Heart right ventricle (tissue), 16 donors: ENCODE measurements around the gene TMEM63B. TPM values are rescaled to one million over a fixed set of nuclear protein-coding genes. Genes with fewer than 3 reads are reported as not detected.

Experiments
- ATAC-seq, 8 donors: fragments of 200-7000 bp; cut with Tn5 transposase; one replicate each; pipeline ENCODE4 v1.9.1; 2020; ENCODE audit warnings: mild to moderate bottlenecking in 8 of 8, moderate library complexity in 8 of 8, moderate number of reproducible peaks in 1 of 8
- DNase-seq, 2 donors: peaks; one replicate each; pipeline ENCODE4 v3.0.0-alpha.2; 2020
- H3K27ac ChIP-seq, 10 donors: fragments of 200-600 bp; sonication (generic) in 2 of 10; one replicate each; pipeline versions ENCODE4 v1.5.0 to v1.8.0; 2020 to 2022; ENCODE audit warnings: mild to moderate bottlenecking in 3 of 10
- H3K27me3 ChIP-seq, 7 donors: fragments of 200-600 bp; one replicate each; pipeline ENCODE4 v1.8.0; 2021 to 2022; ENCODE audit warnings: mild to moderate bottlenecking in 2 of 7
- H3K36me3 ChIP-seq, 9 donors: fragments of 200-600 bp; sonication (generic) in 1 of 9; one replicate each; pipeline versions ENCODE4 v1.5.0 to v1.8.0; 2020 to 2022; ENCODE audit warnings: mild to moderate bottlenecking in 2 of 9
- H3K4me1 ChIP-seq, 9 donors: fragments of 200-600 bp; sonication (generic) in 1 of 9; one replicate each; pipeline versions ENCODE4 v1.5.0 to v1.8.0; 2020 to 2022; ENCODE audit warnings: mild to moderate bottlenecking in 4 of 9
- H3K4me3 ChIP-seq, 10 donors: fragments of 200-600 bp; sonication (generic) in 2 of 10; one replicate each; pipeline versions ENCODE4 v1.5.0 to v1.8.0; 2020 to 2022; ENCODE audit warnings: mild to moderate bottlenecking in 7 of 10, moderate library complexity in 2 of 10
- H3K9me3 ChIP-seq, 11 donors: fragments of 200-600 bp in 10 of 11; sonication (generic) in 2 of 11; one replicate each; pipeline versions ENCODE4 v1.5.0 to v1.8.0; 2013 to 2022; ENCODE audit warnings: mild to moderate bottlenecking in 2 of 11, control low read depth in 1 of 11, moderate library complexity in 1 of 11
- WGBS, 2 donors: extraction: QIAGEN DNeasy Blood & Tissue Kit; methylation state at CpG; one replicate each; pipeline ENCODE4 v1.1.7; 2013; ENCODE audit warnings: inconsistent platforms in 1 of 2; 5-methylcytosine and 5-hydroxymethylcytosine counted together
- intact Hi-C, 10 donors: fragments of 100-400 bp; cut with DNase I; formaldehyde crosslinking; loops; one replicate each; pipeline versions ENCODE4 v1.11.1 to v1.14.2; 2022
- polyA plus RNA-seq, 2 donors: library from polyadenylated mRNA; stranded (reverse); fragments of 200-250 nt; gene quantifications; one replicate each; pipeline ENCODE4 v1.2.3, GENCODE V29; 2013
- total RNA-seq, 10 donors: library from RNA; stranded (reverse); fragmentation: NEBNext Ultra II Directional in 3 of 10; extraction: Animal tissue kit (Norgen Biotek cat#: 25700) in 3 of 10; gene quantifications; one replicate each; pipeline versions ENCODE4 v1.2.1 to v1.2.4, GENCODE V29; 2021 to 2023
- TF ChIP-seq, protein P1 (sequence below), 9 donors: fragments of 200-600 bp; sonication (generic) in 2 of 9; IDR thresholded peaks; one replicate each; pipeline versions ENCODE4 v1.5.0 to v1.8.0; 2021 to 2022; ENCODE audit warnings: antibody characterized with exemption in 9 of 9, mild to moderate bottlenecking in 5 of 9, moderate library complexity in 1 of 9
- donor health status: Arrhythmogenic right ventricular cardiomyopathy.
- donor health status: ischemic (EF 13 %, LVEDD 7.1; RV severe dilation, severe dysfunction).
- donor health status: healthy with polysubstance abuse.
- donor health status: DM: no; HTN: yes; CAD: no.
- donor health status: DM: no; HTN: no; CAD: no.
- donor health status: ischemic (EF 25% LVEDD 6.9; RV normal size, moderate dysfunction).
- donor health status: ischemic (EF 25% LVEDD 5.7; RV mildly dilated, moderate dysfunction).
- donor health status: healthy.
- donor health status: DM: yes; HTN: yes; CAD: no.
- donor health status: Ischemic cardiomyopathy.
- donor health status: ischemic (EF 35%, LVEDD 5.7; RV mildly dilated, moderate dysfunction).
- donor health status: nonischemic (EF 11% LVEDD 7.7; RV severe dilation, severe dysfunction).
- donor health status: DM: yes; HTN: yes; CAD: no.
- donor health status: PGD.
- donor health status: ischemic (EF 29% LVEDD 5.4; RV normal size, mild dysfunction).
- donor health status: nonischemic (EF 23%, LVEDD 6.1; RV moderate dilation, normal function).

The TMEM63B gene
- total and polyA plus RNA-seq, 12 donors = 20.3 to 67.1 (median 37.3) TPM

- Histone ChIP-seq H3K4me3 (no peak overlapping the region), H3K4me1 (peaks cover 3 to 42% (median 27%) of the 10 kb centered on the region in 9 donors), H3K9me3 (no peaks in the 10 kb centered on the region), H3K36me3 (no peaks in the 10 kb centered on the region), H3K27ac (no peak overlapping the region), H3K27me3 (no peaks in the 10 kb centered on the region)
- TF ChIP-seq, protein P1, sequence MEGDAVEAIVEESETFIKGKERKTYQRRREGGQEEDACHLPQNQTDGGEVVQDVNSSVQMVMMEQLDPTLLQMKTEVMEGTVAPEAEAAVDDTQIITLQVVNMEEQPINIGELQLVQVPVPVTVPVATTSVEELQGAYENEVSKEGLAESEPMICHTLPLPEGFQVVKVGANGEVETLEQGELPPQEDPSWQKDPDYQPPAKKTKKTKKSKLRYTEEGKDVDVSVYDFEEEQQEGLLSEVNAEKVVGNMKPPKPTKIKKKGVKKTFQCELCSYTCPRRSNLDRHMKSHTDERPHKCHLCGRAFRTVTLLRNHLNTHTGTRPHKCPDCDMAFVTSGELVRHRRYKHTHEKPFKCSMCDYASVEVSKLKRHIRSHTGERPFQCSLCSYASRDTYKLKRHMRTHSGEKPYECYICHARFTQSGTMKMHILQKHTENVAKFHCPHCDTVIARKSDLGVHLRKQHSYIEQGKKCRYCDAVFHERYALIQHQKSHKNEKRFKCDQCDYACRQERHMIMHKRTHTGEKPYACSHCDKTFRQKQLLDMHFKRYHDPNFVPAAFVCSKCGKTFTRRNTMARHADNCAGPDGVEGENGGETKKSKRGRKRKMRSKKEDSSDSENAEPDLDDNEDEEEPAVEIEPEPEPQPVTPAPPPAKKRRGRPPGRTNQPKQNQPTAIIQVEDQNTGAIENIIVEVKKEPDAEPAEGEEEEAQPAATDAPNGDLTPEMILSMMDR (IDR thresholded peaks at IDR 0.05) = no peak
- intact Hi-C loops = loop anchor here in 2 of 10 donors (10.0 kb wide), 1 partner anchor 159 kb away; no protein-coding TSS in a partner anchor
- no peak for DNase-seq
- peak in 1 of 8 donors; percentile 5 for ATAC-seq
- WGBS, 2 donors = 82 to 85% methylated on average over 15 of the region's 15 CpGs
These were observed 48.9 kb downstream of the TMEM63B start for GRCh38 chr6:44176130-44176761.

GRCh38 chr6:44176762-44177509 is 49.6 kb downstream of the TMEM63B start:
- ATAC-seq (peak in 1 of 8 donors; percentile 5), DNase-seq (no peak)
- Histone ChIP-seq H3K9me3 (no peaks in the 10 kb centered on the region), H3K4me3 (no peak overlapping the region), H3K36me3 (no peaks in the 10 kb centered on the region), H3K27me3 (no peaks in the 10 kb centered on the region), H3K4me1 (peaks cover 3 to 42% (median 27%) of the 10 kb centered on the region in 9 donors), H3K27ac (peak overlapping the region in 2 of 10 donors; percentile 14 to 76)
- TF ChIP-seq, protein P1 (IDR thresholded peaks at IDR 0.05) = no peak
- intact Hi-C loops = loop anchor here in 2 of 10 donors (10.0 kb wide), 1 partner anchor 158 kb away; no protein-coding TSS in a partner anchor
- WGBS, 2 donors = 69 to 71% methylated on average over 24 of the region's 24 CpGs

DNA sequence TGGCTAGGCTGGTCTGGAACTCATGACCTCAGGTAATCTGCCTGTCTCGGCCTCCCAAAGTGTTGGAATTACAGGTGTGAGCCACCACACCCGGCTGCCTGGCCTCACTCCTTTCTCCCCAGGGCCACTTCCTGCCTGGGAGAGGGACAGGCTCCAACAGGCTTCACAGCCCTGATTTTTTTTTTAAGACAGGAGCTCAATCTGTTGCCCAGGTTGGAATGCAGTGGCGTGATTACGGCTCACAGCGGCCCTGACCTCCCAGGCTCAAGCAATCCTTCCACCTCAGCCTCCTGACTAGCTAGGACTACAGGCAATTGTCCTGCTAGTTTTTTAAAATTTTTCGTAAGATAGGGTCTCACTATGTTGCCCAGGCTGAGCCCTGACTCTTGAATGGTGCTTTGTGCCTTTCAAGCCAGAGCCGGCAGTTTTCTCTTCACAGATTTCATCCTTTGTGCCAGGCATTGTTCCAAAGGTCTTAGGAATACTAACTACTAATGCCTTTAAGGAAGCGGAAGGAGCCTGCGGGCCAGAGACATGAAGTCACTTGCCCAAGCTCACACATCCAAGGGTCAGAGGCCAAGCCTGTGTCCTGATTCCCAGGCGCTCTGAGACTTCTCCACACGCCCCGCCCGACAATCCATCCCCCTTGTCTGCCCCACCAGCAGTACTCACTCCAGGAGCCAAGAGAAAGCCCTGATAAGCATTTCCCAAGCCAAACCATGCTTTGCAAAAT is 50.5 kb downstream of the TMEM63B start:
- intact Hi-C loops = loop anchor here in 2 of 10 donors (10.0 kb wide), 1 partner anchor 157 kb away; no protein-coding TSS in a partner anchor
- no peak overlapping the region for H3K4me3 ChIP-seq
- peak overlapping the region in 9 of 10 donors; percentile 14 to 76 (median 47) for H3K27ac ChIP-seq
- H3K36me3 ChIP-seq = no peaks in the 10 kb centered on the region
- no peaks in the 10 kb centered on the region for H3K9me3 ChIP-seq
- H3K4me1 ChIP-seq = peaks cover 2 to 38% (median 23%) of the 10 kb centered on the region in 9 donors
- peak; percentile 71 to 90 (median 84) for ATAC-seq
- H3K27me3 ChIP-seq = no peaks in the 10 kb centered on the region
- TF ChIP-seq, protein P1 (IDR thresholded peaks at IDR 0.05) = no peak
- WGBS, 2 donors = 67 to 69% methylated on average over 13 of the region's 13 CpGs
- peak; percentile 72 to 78 for DNase-seq
